Activated CD4-positive, alpha-beta T cell treated with anti-CD3 and anti-CD28 coated beads, Interleukin-10, Interleukin-2, amounts not matched to agents 100 ng/mL and 50 ng/mL, durations not matched to agents 16 hours and 8 hours (primary cell): ENCODE data around the gene EFCAB13.
A peak's percentile ranks its signal among the peaks of the same experiment; 100 is the strongest.

Source experiments
- DNase-seq: peaks from one replicate; pipeline ENCODE4 v3.0.0-alpha.2; 2020

The EFCAB13 gene

DNA sequence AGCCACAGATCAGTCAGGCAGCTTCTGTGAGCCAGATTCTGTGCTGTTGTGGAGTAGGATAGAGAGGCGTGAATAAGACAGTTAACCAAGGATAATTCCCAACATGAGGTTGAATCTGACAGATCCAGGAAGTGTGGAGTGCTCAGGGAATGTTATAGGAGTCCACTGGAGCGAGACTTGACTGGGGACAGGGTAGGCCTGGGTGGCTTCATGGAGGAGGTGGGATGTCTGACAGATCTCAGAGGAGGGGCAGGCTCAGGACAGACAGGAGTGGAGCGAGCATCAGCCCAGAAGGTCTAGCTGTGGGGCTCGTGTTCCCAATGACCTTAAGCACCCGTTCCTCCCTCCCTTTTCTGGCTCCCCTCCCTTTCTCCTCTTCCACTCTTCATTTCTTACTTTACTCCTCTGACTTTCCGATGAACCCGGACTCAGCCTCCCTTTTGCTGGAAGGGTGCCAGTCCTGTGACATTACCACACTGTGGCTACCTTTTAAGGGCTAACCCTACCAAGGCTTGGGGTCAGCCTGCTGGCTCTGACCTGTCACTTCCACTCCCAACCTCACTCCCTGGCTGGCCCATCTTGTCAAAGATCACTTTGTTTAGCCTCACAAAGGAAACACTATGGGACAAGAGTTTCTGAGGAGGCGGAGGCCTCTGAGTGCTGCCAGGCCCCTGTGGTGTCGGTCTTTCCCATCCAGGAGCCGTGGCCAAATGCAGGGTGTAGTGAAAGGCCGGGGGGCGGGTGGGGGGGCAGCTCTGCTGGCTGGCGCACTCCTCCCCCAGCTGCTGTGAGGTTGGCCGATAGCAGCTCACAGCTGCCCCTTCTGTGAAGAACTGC is 28.5 kb upstream of the EFCAB13 start:
- DNase-seq, result no peak

DNA sequence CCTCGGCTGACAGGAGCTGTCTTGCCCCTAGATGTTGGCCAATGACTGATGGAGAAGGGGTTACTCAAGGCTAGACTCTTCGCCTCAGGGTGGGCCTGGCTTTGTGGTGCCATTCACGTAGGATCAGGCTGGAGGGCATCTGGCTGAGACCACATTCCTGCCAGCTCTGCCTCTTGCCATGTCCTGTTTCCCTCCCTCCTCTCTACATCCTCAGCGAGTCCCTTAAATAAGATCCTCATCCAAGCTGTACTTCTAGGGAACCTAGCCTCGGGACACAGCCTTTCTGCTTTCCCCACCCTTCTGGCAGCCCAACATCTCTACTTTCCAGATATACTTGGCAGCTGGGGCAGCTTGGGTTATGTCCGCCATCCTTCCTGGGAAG is 27.9 kb upstream of the EFCAB13 start:
- DNase-seq, result no peak

DNA sequence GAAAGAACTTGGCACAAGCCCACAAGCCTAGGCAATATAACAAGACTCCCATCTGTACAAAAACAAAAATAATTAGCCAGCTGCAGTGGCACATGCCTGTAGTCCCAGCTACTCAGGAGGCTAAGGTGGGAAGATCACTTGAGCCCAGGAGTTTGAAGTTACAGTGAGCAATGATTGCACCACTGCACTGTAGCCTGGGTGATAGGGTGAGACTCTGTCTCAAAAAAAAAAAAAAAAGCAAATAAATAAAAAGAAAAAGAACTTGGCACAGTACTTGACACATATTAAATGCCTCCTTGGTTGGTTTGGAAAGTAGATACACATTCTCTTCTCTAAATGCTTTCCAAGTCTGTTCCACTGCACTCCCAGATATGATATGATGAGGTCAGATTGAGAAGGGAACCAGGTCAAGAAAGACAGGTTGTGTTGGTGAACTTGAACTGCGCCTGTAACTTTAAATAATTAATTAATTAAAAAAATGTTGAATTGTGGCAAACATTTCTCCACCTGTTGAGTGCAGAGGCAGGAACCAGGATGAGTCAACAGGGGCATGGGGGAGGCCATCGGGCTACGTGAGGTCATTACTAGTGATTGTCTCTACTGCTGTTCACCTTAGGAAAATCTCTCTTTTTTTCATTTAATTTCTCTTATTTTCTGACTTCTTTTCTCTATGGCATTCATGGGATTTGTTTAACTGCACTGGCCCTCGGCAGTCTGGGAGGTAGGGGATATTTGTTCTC is 25.9 kb upstream of the EFCAB13 start:
- DNase-seq, result no peak

DNA sequence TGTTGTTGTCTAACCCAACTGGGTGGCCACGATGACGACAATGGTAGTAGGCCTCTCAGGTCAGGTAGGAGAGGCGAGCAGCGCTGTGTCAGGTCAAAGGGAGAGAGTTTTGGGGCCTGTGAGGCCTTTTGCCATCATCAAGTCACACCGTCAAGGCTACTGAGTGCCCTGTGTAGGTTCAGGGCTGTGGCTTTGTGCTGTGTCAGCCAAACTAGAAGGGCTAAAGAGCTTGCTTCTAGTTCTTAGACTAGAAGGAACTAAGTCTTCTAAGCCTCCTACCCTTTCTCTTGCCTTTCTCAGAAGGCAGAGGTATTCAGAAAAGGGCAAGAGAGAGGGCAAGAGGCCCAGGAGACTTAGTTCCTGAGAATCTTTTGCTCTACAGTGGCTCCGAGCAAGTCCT is 25.0 kb upstream of the EFCAB13 start:
- DNase-seq, result no peak

DNA sequence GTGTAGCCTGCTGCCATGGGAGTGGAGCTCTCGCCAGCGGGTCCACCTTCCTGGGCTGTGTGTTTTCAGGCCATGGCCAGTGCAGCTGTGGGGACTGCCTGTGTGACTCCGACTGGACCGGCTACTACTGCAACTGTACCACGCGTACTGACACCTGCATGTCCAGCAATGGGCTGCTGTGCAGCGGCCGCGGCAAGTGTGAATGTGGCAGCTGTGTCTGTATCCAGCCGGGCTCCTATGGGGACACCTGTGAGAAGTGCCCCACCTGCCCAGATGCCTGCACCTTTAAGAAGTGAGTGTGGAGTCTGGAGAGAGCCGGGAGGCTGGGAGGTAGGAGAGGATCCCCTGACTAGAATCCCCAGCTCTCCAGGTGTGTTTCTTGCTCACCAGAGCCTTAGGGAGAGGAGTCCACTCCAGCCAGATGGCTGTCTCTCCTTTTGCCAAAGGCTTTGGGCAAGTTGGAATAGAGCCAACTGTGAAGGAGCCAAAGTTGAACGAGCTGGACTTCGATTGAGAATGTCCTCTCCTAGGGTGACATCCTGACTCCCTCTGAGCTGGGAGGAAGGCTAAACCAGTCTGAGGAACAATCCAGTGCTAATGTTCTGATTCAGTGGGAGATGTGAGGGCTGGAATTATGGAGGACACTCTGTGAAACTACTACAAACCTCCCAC is 24.4 kb upstream of the EFCAB13 start:
- DNase-seq, result no peak

DNA sequence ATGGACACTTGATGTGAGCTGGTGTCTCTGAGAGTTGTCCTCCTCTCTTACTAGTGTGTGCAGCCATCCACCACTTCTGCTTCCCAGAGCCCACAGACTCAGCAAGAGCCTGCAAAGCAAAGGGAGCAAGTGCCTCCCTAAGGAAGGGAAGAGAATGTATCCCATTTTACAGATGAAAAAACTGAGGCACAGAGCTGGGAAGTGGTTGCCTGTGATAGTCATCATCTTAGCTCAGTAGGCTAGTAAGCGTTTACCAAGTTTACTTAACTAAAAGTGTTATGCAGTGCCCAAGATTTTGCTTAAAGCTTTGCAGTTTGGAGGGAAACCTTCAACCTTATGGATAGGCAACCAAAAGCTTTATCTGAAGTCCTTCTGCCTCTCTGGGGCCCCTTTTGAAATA is 23.0 kb upstream of the EFCAB13 start:
- DNase-seq, result no peak

DNA sequence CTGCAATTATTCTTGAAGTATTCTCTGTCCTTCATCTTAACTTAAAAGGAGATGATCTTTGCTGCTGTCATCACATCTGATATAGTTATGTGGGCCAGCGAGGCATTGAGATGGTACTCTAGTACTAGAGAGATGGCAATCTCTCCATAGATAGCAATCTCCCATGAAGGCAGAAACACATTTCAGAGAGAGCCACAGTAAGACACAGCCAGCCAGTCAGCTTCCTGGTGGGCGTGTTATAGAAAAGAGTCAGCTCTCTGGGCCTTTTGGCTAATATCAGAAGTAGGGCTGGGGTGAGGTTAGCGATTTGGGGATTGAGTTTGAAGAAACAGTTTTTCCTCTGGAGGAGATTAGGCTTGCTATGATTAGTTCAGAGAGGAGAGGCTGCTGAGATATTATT is 22.6 kb upstream of the EFCAB13 start:
- DNase-seq, result peak; percentile 78

DNA sequence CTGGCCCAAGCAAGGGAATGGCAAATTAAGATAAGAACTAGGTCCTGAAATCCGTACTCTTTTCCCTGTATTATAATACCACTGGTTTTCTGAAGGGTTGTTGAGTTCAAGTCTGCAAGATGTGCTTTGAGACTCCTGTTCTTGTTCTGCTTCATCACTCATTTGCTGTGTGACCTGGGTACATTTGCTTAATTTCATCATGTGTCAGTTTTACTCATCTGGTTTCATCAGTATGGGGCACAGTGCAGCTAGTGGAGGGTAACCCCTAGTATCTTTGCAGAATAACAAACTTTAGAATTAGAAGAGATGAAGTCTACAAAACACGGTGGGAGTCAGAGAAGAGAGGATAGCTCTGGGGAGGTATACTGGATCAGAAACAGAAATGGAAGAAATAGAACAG is 21.9 kb upstream of the EFCAB13 start:
- DNase-seq, result peak; percentile 51

DNA sequence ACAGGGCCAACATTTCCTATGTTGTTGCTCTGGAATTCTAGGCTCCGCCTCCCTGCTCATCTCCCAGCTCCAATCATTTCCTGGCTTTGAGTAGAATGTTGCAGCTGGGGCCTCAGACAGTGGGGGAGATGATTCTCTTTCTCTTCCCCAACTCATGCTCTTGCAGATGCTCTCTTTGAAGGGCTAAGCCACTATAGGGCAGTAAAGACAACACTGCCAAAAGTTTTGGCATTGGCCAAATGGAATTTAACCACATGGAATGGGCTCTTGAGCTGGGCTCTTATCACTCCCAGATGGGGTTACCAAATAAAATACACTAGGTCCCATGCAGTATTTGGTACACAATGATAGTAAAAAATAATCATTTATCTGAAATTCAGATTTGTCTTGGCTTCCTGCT is 19.6 kb upstream of the EFCAB13 start:
- DNase-seq, result no peak

DNA sequence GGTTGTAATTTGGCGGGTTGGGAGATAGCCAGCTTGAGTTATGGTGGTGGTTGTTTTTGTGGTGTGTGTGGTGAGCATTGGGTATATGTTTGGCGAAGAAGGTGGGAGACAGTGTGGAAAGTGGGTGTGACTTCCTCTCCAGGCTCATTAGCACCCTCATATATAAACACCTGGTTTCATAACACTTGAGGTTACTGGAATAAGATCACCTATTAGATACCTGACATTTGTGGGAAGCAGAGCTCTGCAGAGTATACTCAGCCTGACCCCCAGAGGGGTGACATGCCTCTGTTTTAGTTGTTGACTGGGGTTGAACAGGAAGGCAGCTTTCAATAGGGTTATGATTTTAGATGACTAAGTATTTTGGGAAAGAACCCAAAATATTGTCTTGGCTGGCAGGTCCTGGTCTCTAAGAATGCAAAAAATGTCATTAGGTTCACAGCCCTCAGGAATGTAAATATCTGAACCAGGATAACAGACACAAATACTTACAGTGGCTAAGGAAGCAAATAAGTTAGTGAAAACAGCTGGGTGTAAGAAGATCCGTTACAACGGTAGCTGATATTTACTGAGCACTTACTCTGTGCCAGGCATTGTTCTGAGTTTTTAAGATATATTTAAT is 18.3 kb upstream of the EFCAB13 start:
- peak; percentile 13 for DNase-seq

DNA sequence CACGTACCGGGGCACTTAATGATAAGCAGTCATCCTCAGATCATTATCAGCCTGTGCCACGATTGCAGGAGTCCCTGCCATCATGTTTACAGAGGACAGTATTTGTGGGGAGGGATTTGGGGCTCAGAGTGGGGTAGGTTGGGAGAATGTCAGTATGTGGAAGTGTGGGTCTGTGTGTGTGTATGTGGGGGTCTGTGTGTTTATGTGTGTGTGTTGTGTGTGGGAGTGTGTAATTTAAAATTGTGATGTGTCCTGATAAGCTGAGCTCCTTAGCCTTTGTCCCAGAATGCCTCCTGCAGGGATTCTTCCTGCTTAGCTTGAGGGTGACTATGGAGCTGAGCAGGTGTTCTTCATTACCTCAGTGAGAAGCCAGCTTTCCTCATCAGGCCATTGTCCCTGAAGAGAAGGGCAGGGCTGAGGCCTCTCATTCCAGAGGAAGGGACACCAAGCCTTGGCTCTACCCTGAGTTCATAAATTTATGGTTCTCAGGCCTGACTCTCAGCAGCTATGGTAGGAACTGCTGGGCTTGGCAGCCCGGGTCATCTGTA is 13.5 kb upstream of the EFCAB13 start:
- no peak for DNase-seq

DNA sequence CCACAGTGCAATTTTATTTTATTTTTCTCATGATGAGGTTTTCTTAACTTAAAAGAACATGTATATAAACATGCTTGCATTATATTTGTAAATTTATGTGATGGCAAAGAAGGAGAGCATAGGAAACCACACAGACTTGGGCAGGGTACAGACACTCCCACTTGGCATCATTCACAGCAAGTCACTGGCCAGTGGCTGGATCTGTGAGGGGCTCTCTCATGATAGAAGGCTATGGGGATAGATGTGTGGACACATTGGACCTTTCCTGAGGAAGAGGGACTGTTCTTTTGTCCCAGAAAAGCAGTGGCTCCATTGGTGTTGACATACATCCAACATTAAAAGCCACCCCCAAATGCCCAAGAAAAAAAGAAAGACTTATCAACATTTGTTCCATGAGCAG is 12.3 kb upstream of the EFCAB13 start:
- no peak for DNase-seq

DNA sequence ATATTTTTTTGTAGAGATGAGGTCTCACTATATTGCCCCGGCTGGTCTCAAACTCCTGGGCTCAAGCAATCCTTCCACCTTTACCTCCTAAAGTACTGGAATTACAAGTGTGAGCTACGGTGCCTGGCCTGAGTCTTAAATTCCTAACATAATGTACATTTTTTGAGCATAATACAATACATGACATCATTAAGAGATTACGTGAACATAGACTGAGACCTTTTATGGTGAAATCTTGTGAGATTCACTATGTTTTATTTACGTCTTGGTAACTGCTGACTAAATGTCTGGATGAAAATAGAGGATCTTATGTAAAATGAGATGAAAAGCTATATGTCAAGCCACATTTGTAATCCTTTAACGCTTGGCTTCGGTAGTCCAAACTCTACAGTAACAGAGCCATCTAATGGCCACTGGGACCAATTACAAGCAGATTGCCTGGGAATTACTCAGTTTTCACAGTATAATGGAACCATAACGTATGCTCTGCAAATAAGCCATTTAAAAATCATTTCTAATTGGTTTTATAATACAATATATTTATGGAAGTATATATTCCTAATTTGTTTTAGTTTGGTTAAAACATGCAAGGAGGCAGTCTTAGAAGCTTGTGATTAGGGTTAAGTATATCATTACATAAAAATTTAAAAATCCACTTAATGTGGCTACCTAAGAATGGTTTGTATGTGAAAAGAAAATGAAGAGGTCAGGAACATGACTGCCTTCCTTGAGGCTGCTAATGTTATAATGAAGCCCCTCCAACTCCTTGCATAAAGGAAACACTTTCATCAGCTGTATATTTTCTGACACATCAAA is 8.1 kb upstream of the EFCAB13 start:
- DNase-seq, result peak; percentile 74

DNA sequence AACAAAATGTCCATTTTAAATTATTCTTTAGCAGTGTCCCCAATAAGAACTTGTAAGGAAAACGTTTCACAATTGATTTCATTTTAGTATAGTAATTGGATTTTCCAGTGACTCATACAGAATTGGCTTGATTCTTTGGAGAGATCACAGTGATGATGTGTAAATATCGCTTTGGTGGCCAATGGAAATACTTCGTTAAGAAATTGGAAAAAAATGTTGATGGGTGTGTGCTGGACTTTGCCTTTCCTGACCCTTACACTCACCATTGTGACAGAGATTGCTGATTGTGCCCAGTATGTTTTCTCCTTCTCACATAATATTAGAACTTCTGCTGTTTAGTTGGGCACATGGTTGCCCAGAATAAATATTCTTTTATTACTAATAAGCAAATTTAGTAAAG is 7.4 kb upstream of the EFCAB13 start:
- DNase-seq, result no peak

DNA sequence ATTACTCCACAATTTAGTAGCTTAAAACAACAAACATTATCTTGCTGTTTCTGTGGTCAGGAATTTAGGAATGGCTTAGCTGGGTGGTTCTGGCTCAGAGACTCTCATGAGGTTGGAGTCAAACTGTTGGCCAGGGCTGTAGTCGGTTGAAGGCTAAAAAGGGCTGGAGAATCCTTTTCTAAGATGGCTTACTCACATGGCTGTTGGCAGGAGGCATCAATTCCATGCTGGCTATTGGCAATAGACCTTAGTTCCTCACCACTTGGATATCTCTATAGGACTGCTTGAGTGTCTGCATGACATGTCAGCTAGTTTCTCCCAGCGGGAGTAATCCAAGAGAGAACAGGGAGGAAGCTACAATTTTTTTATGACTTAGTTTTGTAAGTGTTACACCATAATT is 6.6 kb upstream of the EFCAB13 start:
- no peak for DNase-seq

DNA sequence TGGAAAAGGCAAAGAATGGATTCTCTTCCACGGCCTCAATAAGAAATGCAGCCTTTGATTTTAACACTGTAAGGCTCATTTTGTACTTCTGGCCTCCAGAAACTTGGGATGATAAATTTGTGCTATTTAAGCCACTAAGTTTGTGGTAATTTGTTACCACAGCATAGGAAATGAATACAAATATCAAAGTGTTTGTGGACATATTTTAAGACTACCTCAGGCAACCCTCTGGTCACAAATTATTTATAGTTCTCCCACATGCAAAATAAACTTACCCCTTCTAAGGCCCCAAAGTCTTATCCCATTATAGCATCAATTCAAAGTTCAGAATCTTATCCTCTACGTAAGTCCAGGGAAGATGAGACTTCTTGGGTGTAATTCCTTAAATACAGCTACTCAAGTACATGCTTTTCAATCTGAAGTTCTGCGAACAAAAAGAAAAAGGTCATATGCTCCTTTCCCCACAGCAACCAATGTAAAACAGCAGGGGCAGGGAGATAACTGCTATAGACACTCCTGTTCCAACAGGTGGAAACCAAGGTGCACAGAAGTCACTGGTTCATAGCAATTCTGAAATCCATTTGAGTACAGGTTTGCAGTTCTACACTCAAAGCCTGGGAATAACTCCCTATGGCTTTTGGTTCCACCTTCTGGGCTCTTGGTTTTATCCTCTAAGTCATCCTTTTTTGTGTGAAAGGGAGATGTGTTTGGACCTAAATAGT is 5.4 kb upstream of the EFCAB13 start:
- DNase-seq, result no peak

DNA sequence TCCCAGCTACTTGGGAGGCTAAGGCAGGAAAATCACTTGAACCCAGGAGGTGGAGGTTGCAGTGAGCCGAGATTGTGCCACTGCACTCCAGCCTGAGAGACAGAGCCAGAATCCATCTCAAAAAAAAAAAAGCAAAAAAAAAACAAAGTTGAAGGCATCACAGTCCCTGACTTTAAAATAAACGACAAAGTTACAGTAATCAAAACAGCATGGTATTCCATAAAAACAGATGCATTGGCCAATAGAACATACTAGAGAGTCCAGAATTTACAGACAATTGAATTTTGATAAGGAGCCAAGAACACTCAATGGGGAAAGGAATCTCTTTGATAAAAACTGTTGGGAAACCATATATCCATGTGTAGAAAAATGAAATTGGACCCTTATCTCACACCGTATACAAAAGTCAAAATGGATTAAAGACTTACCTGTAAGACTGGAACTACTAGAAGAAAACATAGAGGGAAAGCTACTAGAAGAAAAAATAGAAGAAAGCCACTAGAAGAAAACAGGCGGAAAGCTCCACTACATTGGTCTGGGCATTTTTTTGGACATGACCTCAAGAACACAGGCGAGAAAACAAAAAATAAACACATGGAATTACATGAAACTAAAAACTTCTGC is 2.8 kb upstream of the EFCAB13 start:
- no peak for DNase-seq

DNA sequence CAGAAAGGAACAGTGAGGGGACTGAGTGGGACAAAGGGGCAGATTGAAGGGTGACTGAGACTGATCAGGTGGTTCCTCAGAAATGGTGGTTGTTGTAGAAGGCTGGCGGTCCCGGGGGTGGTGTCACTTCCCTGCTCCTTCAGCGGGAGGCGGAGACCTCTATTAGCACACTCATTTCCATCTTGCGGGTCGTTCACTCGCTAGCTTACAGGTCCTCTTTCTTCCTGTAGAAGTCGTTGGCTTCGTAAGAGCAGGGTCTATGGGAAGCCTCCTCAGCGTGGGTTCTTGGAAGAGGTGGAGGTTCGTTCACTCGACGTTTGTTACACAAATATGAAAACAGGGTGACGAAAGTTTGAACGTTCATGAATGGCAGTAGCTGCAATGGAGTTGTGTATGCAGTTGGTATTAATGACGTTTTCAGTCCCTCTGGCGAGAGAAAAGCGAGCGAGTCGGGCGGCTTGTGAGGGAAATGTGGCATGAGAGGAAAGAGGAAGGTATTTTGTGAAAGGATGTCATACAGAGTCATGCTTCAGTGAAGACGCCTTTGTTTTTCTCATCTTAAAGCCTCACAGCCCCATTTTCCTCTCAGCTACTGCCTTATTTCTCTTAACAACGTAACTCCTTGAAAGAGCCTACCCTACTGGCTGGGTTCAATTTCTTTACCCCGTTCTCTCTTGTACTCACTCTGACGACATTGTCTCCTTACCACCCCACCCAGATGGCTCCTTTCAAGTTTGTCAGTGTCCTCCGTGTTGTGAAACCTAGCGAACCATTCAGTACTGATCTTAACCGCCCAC is 667 bp downstream of the EFCAB13 start:
- peak; percentile 37 for DNase-seq

DNA sequence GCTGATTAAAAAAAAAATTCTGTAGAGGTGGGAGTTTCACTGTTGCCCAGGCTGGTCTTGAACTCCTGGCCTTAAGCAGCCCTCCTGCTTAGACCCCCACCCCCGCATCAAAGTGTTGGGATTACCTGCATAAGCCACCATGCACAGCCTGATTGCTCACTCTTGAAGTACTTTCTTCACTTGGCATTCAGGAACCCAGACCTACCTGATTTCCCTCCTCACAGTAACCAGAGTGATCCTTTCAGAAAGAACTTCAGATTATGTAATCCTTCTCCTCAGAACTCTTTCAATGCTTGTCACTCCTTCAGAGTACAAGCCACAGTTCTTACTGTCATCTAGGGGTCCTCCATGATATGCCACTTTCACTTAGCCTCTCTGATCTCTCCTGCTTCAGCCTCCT is 1.4 kb downstream of the EFCAB13 start:
- DNase-seq, result no peak

DNA sequence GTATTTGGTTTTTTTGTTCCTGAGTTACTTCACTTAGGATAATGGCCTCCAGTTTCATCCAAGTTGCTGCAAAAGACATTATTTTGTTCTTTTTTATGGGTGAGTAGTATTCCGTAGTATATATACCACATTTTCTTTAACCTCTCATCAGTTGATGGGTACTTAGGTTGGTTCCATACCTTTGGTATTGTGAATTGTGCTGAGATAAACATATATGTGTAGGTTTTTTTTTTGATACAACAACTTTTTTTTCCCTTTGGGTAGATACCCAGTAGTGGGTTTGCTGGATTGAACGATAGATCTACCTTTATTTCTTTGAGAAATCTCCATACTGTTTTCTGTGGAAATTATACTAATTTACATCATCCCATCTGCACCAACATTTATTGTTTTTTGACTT is 6.8 kb downstream of the EFCAB13 start:
- no peak for DNase-seq
